ENCODE results near the gene ABCB11.

- TF ChIP-seq CTCF (IDR thresholded peaks at IDR 0.05) (no peak), POLR2A (IDR thresholded peaks at IDR 0.05) (no peak), POLR2AphosphoS5 (IDR thresholded peaks at IDR 0.05) (no peak)
Observed at GRCh38 chr2:168977608-168978007, 53.5 kb downstream of the ABCB11 start.

All from stomach (tissue), 4 donors.